IMR-90 (cell line): Measurements from ENCODE around the gene SYT5.

Experiments
- CTCF ChIP-seq: conservative IDR thresholded peaks from 2 replicates; pipeline ENCODE4 v1.5.1; 2012; ENCODE audit warnings: mild to moderate bottlenecking, low read depth, low read length, improper control_type of control experiment
- POLR2A ChIP-seq: IDR thresholded peaks from 2 replicates; pipeline ENCODE4 v1.6.1; 2012; ENCODE audit warnings: mild to moderate bottlenecking, low read depth, low read length
- SMC3 ChIP-seq: fragments of 150-350 bp; IDR thresholded peaks from 2 replicates; pipeline ENCODE4 v1.6.1; 2016; ENCODE audit warnings: low read depth, mild to moderate bottlenecking, antibody characterized with exemption, low read length, moderate library complexity

GRCh38 chr19:55196803-55197202 lies 16.7 kb upstream of the SYT5 start:
- TF ChIP-seq CTCF (no peak), SMC3 (no peak), POLR2A (no peak)
